AG09319 (cell line): ENCODE measurements around the gene DDX24.

Experiments used
- DNase-seq: peaks from one replicate; pipeline ENCODE4 v3.0.0-alpha.2; 2010; ENCODE audit warnings: low read depth; ENCODE audit errors: extremely low read depth
- CTCF ChIP-seq: IDR thresholded peaks from 2 replicates; pipeline ENCODE4 v1.5.1; 2011; ENCODE audit warnings: low read depth, mild to moderate bottlenecking, inconsistent platforms, low read length, moderate library complexity

Gene DDX24

GRCh38 chr14:94080621-94081385, at the start of gene DDX24, which contains the start of gene IFI27L1:
TSS of gene DDX24 (minus strand) at chr14:94081202. CDS start at chr14:94079742, 1,460 bp downstream.
TSS of gene IFI27L1 (plus strand) at chr14:94081310. CDS start at chr14:94096938, 15,628 bp downstream.
- no peak for TF ChIP-seq CTCF
- DNase-seq: peak; percentile 85

GRCh38 chr14:94129758-94130414, 48.9 kb upstream of the DDX24 start:
- DNase-seq: no peak
- TF ChIP-seq CTCF: no peak

- DNase-seq: no peak
Observed at GRCh38 chr14:94129111-94129757, 48.2 kb upstream of the DDX24 start, which contains the start of gene IFI27L2. TSS of gene IFI27L2 (minus strand) at chr14:94129604. CDS start at chr14:94129564, 40 bp downstream.

GRCh38 chr14:94128216-94128839, 47.3 kb upstream of the DDX24 start:
- no peak for TF ChIP-seq CTCF
- DNase-seq: no peak

More at GRCh38 chr14:94129111-94129757, 48.2 kb upstream of the DDX24 start, which contains the start of gene IFI27L2:
- TF ChIP-seq CTCF: peak; percentile 19; the same call in 1 of the 2 replicates

- no peak for TF ChIP-seq CTCF
- DNase-seq: no peak
Observed at GRCh38 chr14:94127330-94127729, 46.3 kb upstream of the DDX24 start.

GRCh38 chr14:94126800-94127199, 45.8 kb upstream of the DDX24 start:
- TF ChIP-seq CTCF: no peak
- DNase-seq: no peak
